NCI-H2081 treated with DMSO at 0.1 percent for 48 hours (cell line): ENCODE results near the gene TESPA1.
"Not testable (repeated sequence)": the region's sequence is repeated elsewhere in the genome, so short reads cannot be mapped to it uniquely, and the experiment has no call there.

Source experiments
- DNase-seq: peaks from one replicate; lab custom pipeline; 2025; lab: John Stamatoyannopoulos, UW

TESPA1 gene

DNA sequence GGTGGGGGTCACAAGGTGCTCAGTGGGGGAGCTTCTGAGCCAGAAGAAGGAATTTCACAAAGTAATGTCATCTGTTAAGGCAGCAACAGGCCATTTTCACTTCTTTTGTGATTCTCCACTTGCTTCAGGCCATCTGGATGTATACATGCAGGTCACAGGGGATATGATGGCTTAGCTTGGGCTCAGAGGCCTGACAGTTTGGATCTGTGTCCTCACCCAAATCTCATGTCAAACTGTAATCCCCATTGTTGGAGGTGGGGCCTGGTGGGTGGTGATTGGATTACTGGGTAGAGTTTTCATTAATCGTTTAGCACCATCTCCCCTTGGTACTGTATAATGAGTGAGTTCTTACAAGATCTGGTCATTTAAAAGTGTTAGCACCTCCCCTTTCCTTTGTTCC lies 36.4 kb downstream of the TESPA1 start:
- DNase-seq = no peak

DNA sequence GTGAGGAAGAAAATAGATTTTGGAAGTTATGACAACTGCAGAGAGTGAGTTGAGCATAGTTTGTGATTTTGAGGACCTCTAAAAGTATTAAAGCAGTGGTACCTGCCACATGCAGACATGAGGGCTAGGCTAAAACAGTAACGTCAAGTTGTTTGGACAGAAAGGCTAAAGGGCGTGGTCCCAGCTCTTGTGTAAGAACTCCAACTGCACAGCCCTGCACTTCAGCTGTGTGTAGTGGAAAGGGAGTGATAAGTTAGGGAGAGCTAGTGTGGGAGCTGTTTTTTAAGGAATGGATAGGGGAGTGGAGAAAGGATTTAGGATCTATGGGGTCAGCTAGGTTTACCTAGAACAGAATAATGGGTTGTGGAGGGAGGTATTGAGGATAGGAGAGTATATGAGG lies 39.5 kb downstream of the TESPA1 start:
- DNase-seq = no peak

GRCh38 chr12:54943292-54943691 lies 41.3 kb downstream of the TESPA1 start:
- DNase-seq = not testable (repeated sequence)

GRCh38 chr12:54941659-54942058 lies 42.9 kb downstream of the TESPA1 start:
- no peak for DNase-seq

- no peak for DNase-seq
Measured at GRCh38 chr12:54940727-54941315, 43.7 kb downstream of the TESPA1 start.

DNA sequence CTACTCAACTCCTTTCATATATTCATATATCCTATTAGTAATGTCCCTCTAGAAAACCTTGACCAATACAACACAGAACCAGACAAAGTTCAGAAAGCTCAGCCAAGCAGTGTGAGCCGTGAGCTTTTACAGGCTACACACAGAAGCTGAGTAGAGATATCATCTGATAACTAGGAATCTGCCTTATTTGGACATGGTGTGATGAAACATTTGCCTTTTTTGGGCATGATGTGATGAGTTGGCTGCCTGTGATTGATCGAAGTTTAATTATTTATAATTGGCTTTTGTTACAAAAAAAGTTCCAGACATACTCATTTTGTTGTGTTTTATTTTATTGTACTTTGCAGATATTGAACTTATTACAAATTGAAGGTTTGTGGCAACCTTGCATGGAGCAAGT lies 46.6 kb downstream of the TESPA1 start:
- DNase-seq = no peak

DNA sequence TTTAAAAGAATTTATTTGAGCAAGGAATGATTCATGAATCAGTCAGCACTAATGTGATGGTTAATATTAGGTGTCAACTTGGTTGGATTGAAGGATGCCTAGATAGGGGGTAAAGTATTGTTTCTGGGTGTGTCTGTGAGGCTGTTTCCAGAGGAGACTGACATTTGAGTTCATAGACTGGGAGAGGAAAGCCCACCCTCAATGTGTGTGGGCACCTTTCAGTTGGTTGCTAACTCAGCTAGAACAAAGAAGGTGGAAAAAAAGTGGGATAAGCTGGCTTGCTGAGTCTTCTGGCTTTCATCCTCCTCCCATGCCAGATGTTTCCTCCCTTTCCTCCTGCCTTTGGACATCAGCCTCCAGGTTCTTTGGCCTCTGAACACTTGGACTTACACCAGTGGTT lies 47.2 kb downstream of the TESPA1 start:
- no peak for DNase-seq

DNA sequence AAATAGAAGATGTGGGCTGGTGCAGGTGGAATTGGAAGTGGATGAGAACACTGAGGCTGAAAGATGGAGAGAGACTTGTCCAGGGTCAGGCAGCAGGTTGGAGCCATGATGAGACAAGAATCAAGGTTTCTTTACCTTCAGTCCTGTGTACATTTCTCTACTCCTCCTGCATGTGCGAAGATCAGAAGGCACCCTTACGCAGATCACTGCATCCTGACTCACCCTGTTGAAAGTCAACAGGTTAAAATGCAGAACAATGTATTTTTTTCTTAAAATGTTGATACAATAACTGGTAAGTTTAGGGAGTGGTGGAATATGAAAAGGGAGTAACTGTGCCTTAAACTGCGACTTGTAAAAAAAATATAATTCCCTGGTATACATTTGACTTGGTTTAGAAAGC lies 47.8 kb downstream of the TESPA1 start:
- no peak for DNase-seq

- no peak for DNase-seq
Measured at GRCh38 chr12:54935235-54935951, 49.2 kb downstream of the TESPA1 start.

GRCh38 chr12:54934419-54934818 lies 50.1 kb downstream of the TESPA1 start:
- DNase-seq = no peak

- DNase-seq = no peak
Measured at GRCh38 chr12:54933376-54933775, 51.2 kb downstream of the TESPA1 start.

GRCh38 chr12:54932691-54933090 lies 51.9 kb downstream of the TESPA1 start:
- DNase-seq = no peak

GRCh38 chr12:54932038-54932437 lies 52.5 kb downstream of the TESPA1 start:
- no peak for DNase-seq

DNA sequence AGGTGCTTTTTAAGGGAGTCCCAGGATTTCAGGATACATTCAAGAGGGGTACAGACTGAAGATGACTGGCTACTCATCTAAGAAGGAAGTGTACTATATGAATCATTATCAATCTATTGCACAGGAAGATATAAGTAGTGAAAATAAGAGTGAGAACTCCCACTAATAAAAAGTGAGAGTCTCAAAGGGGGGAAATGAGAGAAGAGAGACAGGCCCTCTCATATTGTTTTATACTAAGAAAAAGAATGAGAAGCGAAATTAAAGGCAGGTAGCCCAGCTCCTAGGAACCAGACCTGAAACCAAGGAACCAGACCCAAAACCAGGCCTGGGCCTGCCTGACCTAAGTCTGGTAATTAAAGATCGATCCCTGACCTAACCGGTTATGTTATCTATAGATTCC lies 54.6 kb downstream of the TESPA1 start:
- no peak for DNase-seq

DNA sequence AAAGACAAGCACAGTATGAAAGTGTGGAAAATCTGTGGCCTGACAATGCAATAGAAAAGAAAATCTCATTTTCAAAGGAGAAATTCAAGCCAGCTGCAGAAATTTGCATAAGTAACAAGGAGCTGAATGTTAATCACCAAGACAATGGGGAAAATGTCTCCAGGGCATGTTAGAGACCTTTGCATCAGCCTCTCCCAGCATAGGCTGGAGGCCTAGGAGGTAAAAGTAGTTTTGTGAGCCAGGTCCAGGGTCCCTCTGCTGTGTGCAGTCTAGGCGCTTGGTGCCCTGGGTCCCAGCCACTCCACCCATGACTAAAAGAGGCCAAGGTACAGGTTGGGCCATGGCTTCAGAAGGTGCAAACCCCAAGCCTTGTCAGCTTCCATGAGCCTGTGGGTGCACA lies 58.3 kb downstream of the TESPA1 start:
- DNase-seq = no peak

DNA sequence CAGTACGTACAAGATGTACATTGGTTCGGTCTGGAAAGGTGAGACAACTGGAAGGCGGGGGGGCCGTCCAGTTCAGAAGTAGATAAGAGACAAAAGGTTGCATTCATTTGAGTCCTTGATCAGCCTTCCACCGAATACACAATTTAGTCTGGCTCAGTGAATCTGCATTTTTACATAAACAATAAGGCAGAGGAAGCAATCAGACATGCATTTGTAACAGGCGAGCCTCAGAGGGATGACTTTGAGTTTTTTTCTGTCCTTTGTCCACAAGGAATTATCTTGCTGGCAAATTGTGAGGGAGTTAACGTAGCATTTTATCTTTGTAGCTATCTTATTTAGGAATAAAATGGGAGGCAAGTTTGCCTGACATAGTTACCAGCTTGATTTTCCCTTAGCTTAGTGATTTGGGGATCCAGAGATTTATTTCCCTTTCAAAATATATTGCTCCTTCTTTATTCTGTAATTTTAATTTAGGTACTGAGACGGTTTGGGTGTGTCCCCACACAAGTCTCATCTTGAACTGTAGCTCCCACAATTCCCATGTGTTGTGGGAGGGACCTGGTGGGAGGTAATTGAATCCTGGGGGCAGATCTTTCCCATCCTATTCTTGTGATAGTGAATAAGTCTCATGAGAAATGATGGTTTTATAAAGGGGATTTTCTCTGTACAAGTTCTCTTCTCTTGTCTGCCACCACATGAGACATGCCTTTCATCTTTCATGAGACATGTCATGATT lies 59.4 kb downstream of the TESPA1 start:
- no peak for DNase-seq

- DNase-seq = no peak
Measured at GRCh38 chr12:54917001-54917488, 67.5 kb downstream of the TESPA1 start.
